ENCODE data around the gene TRIM44.

- TF ChIP-seq PBX3 (IDR thresholded peaks at IDR 0.05; ENCODE audit: insufficient replicate concordance, low read depth, low read length) (no peak), LARP7 (IDR thresholded peaks at IDR 0.05) (no peak), HDAC6 (IDR thresholded peaks at IDR 0.05; ENCODE audit: unreplicated experiment) (no peak), NKRF (conservative IDR thresholded peaks at IDR 0.05) (no peak)
Observed at GRCh38 chr11:35658020-35658948, 4.3 kb upstream of the TRIM44 start.
